Measurements from ENCODE around the gene CSNK1G2. TPM values are rescaled to one million over a fixed set of nuclear protein-coding genes. Genes with fewer than 3 reads are reported as not detected.

CSNK1G2 gene
- polyA plus RNA-seq, 2 of the 4 experiments (the other 2 are of a cell fraction) = 15.5 to 42.0 TPM

- DNase-seq (ENCODE audit: low read depth in 1 of 2, low spot score in 1 of 2) = no peak
- Histone ChIP-seq H3K27ac (no peak overlapping the region), H3K9me3 (no peaks in the 10 kb centered on the region), H3K4me2 (no peak overlapping the region), H3K4me1 (peaks cover 13% of the 10 kb centered on the region; the same call in 1 of the 3 replicates), H3K4me3 (no peak overlapping the region)
- CTCF ChIA-PET = interaction anchor here (0.9 to 3.2 kb wide), 3 partner anchors 12 to 727 kb away, joined by 3 to 14 read pairs (median 3); no protein-coding TSS in a partner anchor
- TF ChIP-seq FOSL2 (IDR thresholded peaks at IDR 0.05) (no peak), FOSL2 (CRISPR knock-in tag; IDR thresholded peaks at IDR 0.05) (no peak)
- ATAC-seq = no peak
- WGBS (ENCODE audit: missing lambda C conversion rate) = 90% methylated on average over 8 of the region's 10 CpGs
- FAIRE-seq = no peak
- POLR2A ChIA-PET = no interaction called here
These were observed 31.3 kb upstream of the CSNK1G2 start for GRCh38 chr19:1909761-1910080.

- no peak for FAIRE-seq
These were observed 30.8 kb upstream of the CSNK1G2 start for GRCh38 chr19:1910177-1910576.

GRCh38 chr19:1911098-1911497, 29.9 kb upstream of the CSNK1G2 start:
- FAIRE-seq (no peak), ATAC-seq (no peak), DNase-seq (ENCODE audit: low read depth in 1 of 2, low spot score in 1 of 2) (no peak)
- no peak overlapping the region for H3K4me2 ChIP-seq
- no peak for TF ChIP-seq MYC (IDR thresholded peaks at IDR 0.05; ENCODE audit: borderline replicate concordance, low read length)
- no peak for TF ChIP-seq HEYL (CRISPR knock-in tag; IDR thresholded peaks at IDR 0.05)
- no peak for TF ChIP-seq REST (IDR thresholded peaks at IDR 0.05)
- TF ChIP-seq ZNF302 (CRISPR knock-in tag; IDR thresholded peaks at IDR 0.05) = no peak
- TF ChIP-seq ATOH8 (CRISPR knock-in tag; IDR thresholded peaks at IDR 0.05; ENCODE audit: low read depth) = no peak
- no peak for TF ChIP-seq MAFK (IDR thresholded peaks at IDR 0.05; ENCODE audit: partially characterized antibody)
- no peak for TF ChIP-seq HDAC2 (IDR thresholded peaks at IDR 0.05)
- no peak for TF ChIP-seq HOXB5 (CRISPR knock-in tag; IDR thresholded peaks at IDR 0.05)
- TF ChIP-seq FOXS1 (CRISPR knock-in tag; IDR thresholded peaks at IDR 0.05) = no peak
- no peak for TF ChIP-seq BHLHE40 (IDR thresholded peaks at IDR 0.05; ENCODE audit: low read depth, low read length)
- no peak for TF ChIP-seq TP53 (CRISPR knock-in tag; IDR thresholded peaks at IDR 0.05)
- no peak for TF ChIP-seq ELK1 (IDR thresholded peaks at IDR 0.05; ENCODE audit: low read depth, low read length)
- no peak for TF ChIP-seq TFCP2L1 (CRISPR knock-in tag; IDR thresholded peaks at IDR 0.05)
- TF ChIP-seq USF2 (IDR thresholded peaks at IDR 0.05) = no peak
- TF ChIP-seq CEBPB (IDR thresholded peaks at IDR 0.05) = no peak
- no peak for TF ChIP-seq NPAS2 (CRISPR knock-in tag; IDR thresholded peaks at IDR 0.05; ENCODE audit: borderline replicate concordance)
- no peak for TF ChIP-seq RFX5 (IDR thresholded peaks at IDR 0.05)
- TF ChIP-seq HOXA7 (CRISPR knock-in tag; IDR thresholded peaks at IDR 0.05) = no peak
- TF ChIP-seq NFE2L2 (conservative IDR thresholded peaks at IDR 0.05; ENCODE audit: low read length) = no peak
- CTCF ChIA-PET = interaction anchor here (0.7 to 3.2 kb wide), 2 partner anchors 13 to 18 kb away, joined by 5 to 14 read pairs; no protein-coding TSS in a partner anchor
- H3K27ac ChIP-seq = no peak overlapping the region
- H3K4me3 ChIP-seq = no peak overlapping the region
- POLR2A ChIA-PET = interaction anchor here (0.7 kb wide), 1 partner anchor 85 kb away, joined by 3 read pairs; no protein-coding TSS in a partner anchor
- peaks cover 9% of the 10 kb centered on the region; the same call in 1 of the 3 replicates for H3K4me1 ChIP-seq
- H3K9me3 ChIP-seq = no peaks in the 10 kb centered on the region
- 94% methylated on average over 13 of the region's 13 CpGs for WGBS (ENCODE audit: missing lambda C conversion rate)

More at GRCh38 chr19:1910177-1910576, 30.8 kb upstream of the CSNK1G2 start:
- ATAC-seq (no peak), DNase-seq (ENCODE audit: low read depth in 1 of 2, low spot score in 1 of 2) (no peak)
- 99% methylated on average over 10 of the region's 10 CpGs for WGBS (ENCODE audit: missing lambda C conversion rate)
- Histone ChIP-seq H3K4me3 (no peak overlapping the region), H3K9me3 (no peaks in the 10 kb centered on the region), H3K27ac (no peak overlapping the region), H3K4me1 (peaks cover 12% of the 10 kb centered on the region; the same call in 1 of the 3 replicates), H3K4me2 (no peak overlapping the region)
- TF ChIP-seq MYC (IDR thresholded peaks at IDR 0.05; ENCODE audit: borderline replicate concordance, low read length) (no peak), FOSL2 (IDR thresholded peaks at IDR 0.05) (no peak), FOSL2 (CRISPR knock-in tag; IDR thresholded peaks at IDR 0.05) (no peak), FOXS1 (CRISPR knock-in tag; IDR thresholded peaks at IDR 0.05) (no peak), CBX2 (IDR thresholded peaks at IDR 0.05; ENCODE audit: borderline replicate concordance, low read depth) (no peak)
- ChIA-PET POLR2A (interaction anchor here (0.7 kb wide), 1 partner anchor 86 kb away, joined by 3 read pairs; no protein-coding TSS in a partner anchor), CTCF (interaction anchor here (0.6 to 3.2 kb wide), 4 partner anchors 14 to 727 kb away, joined by 3 to 14 read pairs (median 4); no protein-coding TSS in a partner anchor)

All from A549 (cell line).